ENCODE data around the gene PXYLP1. TPM values are rescaled to one million over a fixed set of nuclear protein-coding genes. Genes with fewer than 3 reads are reported as not detected.

Gene PXYLP1
- total and polyA plus RNA-seq, 2 donors, result 41.5 to 49.0 TPM

- Histone ChIP-seq H3K27ac (ENCODE audit: low read depth in 1 of 2, low read length in 1 of 2) (no peak overlapping the region), H3K36me3 (ENCODE audit: control insufficient read depth in 2 of 2, insufficient read depth in 2 of 2, low read length in 1 of 2) (no peaks in the 10 kb centered on the region), H3K27me3 (ENCODE audit: control insufficient read depth in 2 of 2, insufficient read depth in 1 of 2, low read length in 1 of 2) (no peaks in the 10 kb centered on the region), H3K4me1 (ENCODE audit: control insufficient read depth in 2 of 2, insufficient read depth in 2 of 2, low read length in 2 of 2) (no peaks in the 10 kb centered on the region), H3K4me3 (ENCODE audit: low read length in 2 of 2) (no peak overlapping the region), H3K9me3 (ENCODE audit: control insufficient read depth in 2 of 2, insufficient read depth in 1 of 2, low read length in 1 of 2) (peaks cover 0 to 6% of the 10 kb centered on the region in 2 donors)
- 96% methylated on average over 2 of the region's 2 CpGs for WGBS
- no peak for DNase-seq (ENCODE audit: low read depth in 6 of 9, low spot score in 9 of 9)
Observed at GRCh38 chr3:141218926-141219325, 12.7 kb upstream of the PXYLP1 start.

GRCh38 chr3:141223673-141224166, 7.9 kb upstream of the PXYLP1 start:
- WGBS, result 97% methylated on average over 2 of the region's 2 CpGs

GRCh38 chr3:141225939-141226338, 5.7 kb upstream of the PXYLP1 start:
- no peak overlapping the region for H3K27ac ChIP-seq (ENCODE audit: low read depth in 1 of 2, low read length in 1 of 2)
- no peak for DNase-seq (ENCODE audit: low read depth in 6 of 9, low spot score in 9 of 9)
- H3K36me3 ChIP-seq (ENCODE audit: control insufficient read depth in 2 of 2, insufficient read depth in 2 of 2, low read length in 1 of 2), result no peaks in the 10 kb centered on the region
- H3K4me1 ChIP-seq (ENCODE audit: control insufficient read depth in 2 of 2, insufficient read depth in 2 of 2, low read length in 2 of 2), result peaks cover 30 to 38% of the 10 kb centered on the region in 2 donors
- H3K27me3 ChIP-seq (ENCODE audit: control insufficient read depth in 2 of 2, insufficient read depth in 1 of 2, low read length in 1 of 2), result no peaks in the 10 kb centered on the region
- H3K4me3 ChIP-seq (ENCODE audit: low read length in 2 of 2), result no peak overlapping the region
- H3K9me3 ChIP-seq (ENCODE audit: control insufficient read depth in 2 of 2, insufficient read depth in 1 of 2, low read length in 1 of 2), result peaks cover 0 to 3% of the 10 kb centered on the region in 2 donors

More at GRCh38 chr3:141223673-141224166, 7.9 kb upstream of the PXYLP1 start:
- Histone ChIP-seq H3K4me3 (ENCODE audit: low read length in 2 of 2) (no peak overlapping the region), H3K27ac (ENCODE audit: low read depth in 1 of 2, low read length in 1 of 2) (no peak overlapping the region), H3K36me3 (ENCODE audit: control insufficient read depth in 2 of 2, insufficient read depth in 2 of 2, low read length in 1 of 2) (no peaks in the 10 kb centered on the region), H3K9me3 (ENCODE audit: control insufficient read depth in 2 of 2, insufficient read depth in 1 of 2, low read length in 1 of 2) (peaks cover 0 to 6% of the 10 kb centered on the region in 2 donors), H3K27me3 (ENCODE audit: control insufficient read depth in 2 of 2, insufficient read depth in 1 of 2, low read length in 1 of 2) (no peaks in the 10 kb centered on the region), H3K4me1 (ENCODE audit: control insufficient read depth in 2 of 2, insufficient read depth in 2 of 2, low read length in 2 of 2) (peaks cover 9 to 16% of the 10 kb centered on the region in 2 donors)
- no peak for DNase-seq (ENCODE audit: low read depth in 6 of 9, low spot score in 9 of 9)

- H3K9me3 ChIP-seq (ENCODE audit: control insufficient read depth in 2 of 2, insufficient read depth in 1 of 2, low read length in 1 of 2), result peaks cover 0 to 3% of the 10 kb centered on the region in 2 donors
- no peaks in the 10 kb centered on the region for H3K36me3 ChIP-seq (ENCODE audit: control insufficient read depth in 2 of 2, insufficient read depth in 2 of 2, low read length in 1 of 2)
- 95% methylated on average over 3 of the region's 3 CpGs for WGBS
- H3K27ac ChIP-seq (ENCODE audit: low read depth in 1 of 2, low read length in 1 of 2), result no peak overlapping the region
- no peak for DNase-seq (ENCODE audit: low read depth in 6 of 9, low spot score in 9 of 9)
- peaks cover 31 to 41% of the 10 kb centered on the region in 2 donors for H3K4me1 ChIP-seq (ENCODE audit: control insufficient read depth in 2 of 2, insufficient read depth in 2 of 2, low read length in 2 of 2)
- peaks cover 0 to 2% of the 10 kb centered on the region in 2 donors for H3K27me3 ChIP-seq (ENCODE audit: control insufficient read depth in 2 of 2, insufficient read depth in 1 of 2, low read length in 1 of 2)
- no peak overlapping the region for H3K4me3 ChIP-seq (ENCODE audit: low read length in 2 of 2)
Observed at GRCh38 chr3:141227216-141227615, 4.4 kb upstream of the PXYLP1 start.

- Histone ChIP-seq H3K27me3 (ENCODE audit: control insufficient read depth in 2 of 2, insufficient read depth in 1 of 2, low read length in 1 of 2) (peaks cover 0 to 4% of the 10 kb centered on the region in 2 donors), H3K36me3 (ENCODE audit: control insufficient read depth in 2 of 2, insufficient read depth in 2 of 2, low read length in 1 of 2) (no peaks in the 10 kb centered on the region), H3K4me3 (ENCODE audit: low read length in 2 of 2) (no peak overlapping the region), H3K9me3 (ENCODE audit: control insufficient read depth in 2 of 2, insufficient read depth in 1 of 2, low read length in 1 of 2) (peaks cover 0 to 3% of the 10 kb centered on the region in 2 donors), H3K27ac (ENCODE audit: low read depth in 1 of 2, low read length in 1 of 2) (peak overlapping the region in 1 of 2 donors; percentile 26), H3K4me1 (ENCODE audit: control insufficient read depth in 2 of 2, insufficient read depth in 2 of 2, low read length in 2 of 2) (peaks cover 31 to 44% of the 10 kb centered on the region in 2 donors)
- peak in 1 of 9 donors; percentile 47 for DNase-seq (ENCODE audit: low read depth in 6 of 9, low spot score in 9 of 9)
Observed at GRCh38 chr3:141227752-141228151, 3.9 kb upstream of the PXYLP1 start.

- peak overlapping the region in 1 of 2 donors; percentile 86 for H3K27ac ChIP-seq (ENCODE audit: low read depth in 1 of 2, low read length in 1 of 2)
- peak in 1 of 9 donors; percentile 41 for DNase-seq (ENCODE audit: low read depth in 6 of 9, low spot score in 9 of 9)
- H3K4me3 ChIP-seq (ENCODE audit: low read length in 2 of 2), result no peak overlapping the region
- WGBS, result 97% methylated on average over 2 of the region's 2 CpGs
- H3K36me3 ChIP-seq (ENCODE audit: control insufficient read depth in 2 of 2, insufficient read depth in 2 of 2, low read length in 1 of 2), result no peaks in the 10 kb centered on the region
- peaks cover 34 to 49% of the 10 kb centered on the region in 2 donors for H3K4me1 ChIP-seq (ENCODE audit: control insufficient read depth in 2 of 2, insufficient read depth in 2 of 2, low read length in 2 of 2)
- peaks cover 0 to 4% of the 10 kb centered on the region in 2 donors for H3K27me3 ChIP-seq (ENCODE audit: control insufficient read depth in 2 of 2, insufficient read depth in 1 of 2, low read length in 1 of 2)
- H3K9me3 ChIP-seq (ENCODE audit: control insufficient read depth in 2 of 2, insufficient read depth in 1 of 2, low read length in 1 of 2), result no peaks in the 10 kb centered on the region
Observed at GRCh38 chr3:141228395-141228794, 3.2 kb upstream of the PXYLP1 start.

GRCh38 chr3:141229132-141229531, 2.5 kb upstream of the PXYLP1 start:
- 37% methylated on average over 3 of the region's 3 CpGs for WGBS

GRCh38 chr3:141230293-141230692, 1.3 kb upstream of the PXYLP1 start:
- Histone ChIP-seq H3K9me3 (ENCODE audit: control insufficient read depth in 2 of 2, insufficient read depth in 1 of 2, low read length in 1 of 2) (no peaks in the 10 kb centered on the region), H3K27me3 (ENCODE audit: control insufficient read depth in 2 of 2, insufficient read depth in 1 of 2, low read length in 1 of 2) (peaks cover 0 to 4% of the 10 kb centered on the region in 2 donors), H3K27ac (ENCODE audit: low read depth in 1 of 2, low read length in 1 of 2) (peak overlapping the region in 1 of 2 donors; percentile 98), H3K4me3 (ENCODE audit: low read length in 2 of 2) (peak overlapping the region in 1 of 2 donors; percentile 96), H3K36me3 (ENCODE audit: control insufficient read depth in 2 of 2, insufficient read depth in 2 of 2, low read length in 1 of 2) (peaks cover 0 to 8% of the 10 kb centered on the region in 2 donors), H3K4me1 (ENCODE audit: control insufficient read depth in 2 of 2, insufficient read depth in 2 of 2, low read length in 2 of 2) (peaks cover 51 to 67% of the 10 kb centered on the region in 2 donors)
- no peak for DNase-seq (ENCODE audit: low read depth in 6 of 9, low spot score in 9 of 9)
- WGBS, result 96% methylated on average over 11 of the region's 11 CpGs

More at GRCh38 chr3:141229132-141229531, 2.5 kb upstream of the PXYLP1 start:
- H3K4me3 ChIP-seq (ENCODE audit: low read length in 2 of 2), result no peak overlapping the region
- no peaks in the 10 kb centered on the region for H3K36me3 ChIP-seq (ENCODE audit: control insufficient read depth in 2 of 2, insufficient read depth in 2 of 2, low read length in 1 of 2)
- H3K27me3 ChIP-seq (ENCODE audit: control insufficient read depth in 2 of 2, insufficient read depth in 1 of 2, low read length in 1 of 2), result peaks cover 0 to 4% of the 10 kb centered on the region in 2 donors
- H3K4me1 ChIP-seq (ENCODE audit: control insufficient read depth in 2 of 2, insufficient read depth in 2 of 2, low read length in 2 of 2), result peaks cover 42 to 55% of the 10 kb centered on the region in 2 donors
- peak overlapping the region in 1 of 2 donors; percentile 86 for H3K27ac ChIP-seq (ENCODE audit: low read depth in 1 of 2, low read length in 1 of 2)
- DNase-seq (ENCODE audit: low read depth in 6 of 9, low spot score in 9 of 9), result peak in 4 of 9 donors; percentile 77 to 89 (median 79)
- H3K9me3 ChIP-seq (ENCODE audit: control insufficient read depth in 2 of 2, insufficient read depth in 1 of 2, low read length in 1 of 2), result no peaks in the 10 kb centered on the region

- Histone ChIP-seq H3K4me1 (ENCODE audit: control insufficient read depth in 2 of 2, insufficient read depth in 2 of 2, low read length in 2 of 2) (peaks cover 63 to 80% of the 10 kb centered on the region in 2 donors), H3K36me3 (ENCODE audit: control insufficient read depth in 2 of 2, insufficient read depth in 2 of 2, low read length in 1 of 2) (peaks cover 3 to 20% of the 10 kb centered on the region in 2 donors), H3K27me3 (ENCODE audit: control insufficient read depth in 2 of 2, insufficient read depth in 1 of 2, low read length in 1 of 2) (peaks cover 0 to 4% of the 10 kb centered on the region in 2 donors), H3K27ac (ENCODE audit: low read depth in 1 of 2, low read length in 1 of 2) (peak overlapping the region; percentile 32 to 98), H3K4me3 (ENCODE audit: low read length in 2 of 2) (peak overlapping the region; percentile 78 to 96), H3K9me3 (ENCODE audit: control insufficient read depth in 2 of 2, insufficient read depth in 1 of 2, low read length in 1 of 2) (no peaks in the 10 kb centered on the region)
- 1% methylated on average over 71 of the region's 71 CpGs for WGBS
- peak in 2 of 9 donors; percentile 33 to 59 for DNase-seq (ENCODE audit: low read depth in 6 of 9, low spot score in 9 of 9)
Observed at GRCh38 chr3:141231952-141232823, 563 bp downstream of the PXYLP1 start.

All from thymus (tissue), 11 donors.